Middle frontal gyrus (tissue), 1 donor: ENCODE data around the gene SLC24A1.

Experiments
- DNase-seq: peaks from one replicate; pipeline ENCODE4 v3.0.0-alpha.2; 2015; ENCODE audit warnings: low spot score; ENCODE audit errors: extremely low spot score

Gene SLC24A1

GRCh38 chr15:65618560-65619109, 3.1 kb upstream of the SLC24A1 start:
- no peak for DNase-seq

GRCh38 chr15:65619626-65620290, 2.0 kb upstream of the SLC24A1 start:
- DNase-seq, result no peak

GRCh38 chr15:65620833-65621232, 905 bp upstream of the SLC24A1 start:
- no peak for DNase-seq

- no peak for DNase-seq
Observed at GRCh38 chr15:65623103-65623502, 1.4 kb downstream of the SLC24A1 start.

GRCh38 chr15:65626856-65627255, 5.1 kb downstream of the SLC24A1 start:
- no peak for DNase-seq

GRCh38 chr15:65629548-65629947, 7.8 kb downstream of the SLC24A1 start:
- no peak for DNase-seq

GRCh38 chr15:65630760-65631159, 9.0 kb downstream of the SLC24A1 start:
- DNase-seq, result no peak

GRCh38 chr15:65631503-65631902, 9.8 kb downstream of the SLC24A1 start:
- no peak for DNase-seq

- no peak for DNase-seq
Observed at GRCh38 chr15:65632780-65633375, 11.1 kb downstream of the SLC24A1 start.

- DNase-seq, result no peak
Observed at GRCh38 chr15:65633752-65634151, 12.0 kb downstream of the SLC24A1 start.

- DNase-seq, result no peak
Observed at GRCh38 chr15:65634356-65634755, 12.6 kb downstream of the SLC24A1 start.

- DNase-seq, result no peak
Observed at GRCh38 chr15:65638109-65638508, 16.4 kb downstream of the SLC24A1 start.

- DNase-seq, result peak; percentile 79
Observed at GRCh38 chr15:65638681-65639089, 16.9 kb downstream of the SLC24A1 start.

- DNase-seq, result no peak
Observed at GRCh38 chr15:65639509-65639908, 17.8 kb downstream of the SLC24A1 start.

- no peak for DNase-seq
Observed at GRCh38 chr15:65641768-65642475, 20.2 kb downstream of the SLC24A1 start.

GRCh38 chr15:65642594-65642993, 20.9 kb downstream of the SLC24A1 start:
- DNase-seq, result no peak

- DNase-seq, result no peak
Observed at GRCh38 chr15:65644282-65644681, 22.5 kb downstream of the SLC24A1 start.

GRCh38 chr15:65645392-65645791, 23.7 kb downstream of the SLC24A1 start:
- no peak for DNase-seq

- DNase-seq, result no peak
Observed at GRCh38 chr15:65646486-65646885, 24.7 kb downstream of the SLC24A1 start.

GRCh38 chr15:65650312-65651041, 28.7 kb downstream of the SLC24A1 start:
- DNase-seq, result no peak

- DNase-seq, result no peak
Observed at GRCh38 chr15:65651042-65651322, 29.2 kb downstream of the SLC24A1 start.
